OCI-LY3 (cell line): ENCODE results near the gene OGFOD1.

Experiments used
- H2AFZ ChIP-seq: fragments of 200-600, 300-600 bp; shearing (Covaris generic); 2 replicates; pipeline ENCODE4 v1.6.0; 2014; ENCODE audit warnings: antibody characterized with exemption, low read depth, low read length
- H3K27ac ChIP-seq: fragments of 200-600, 300-600 bp; sonication (generic); 2 replicates; pipeline ENCODE4 v1.5.1; 2014; ENCODE audit warnings: mild to moderate bottlenecking, low read length, moderate library complexity, mixed read lengths
- H3K27me3 ChIP-seq: fragments of 200-600, 300-600 bp; sonication (generic); 2 replicates; pipeline ENCODE4 v1.6.1; 2014; ENCODE audit warnings: low read depth, low read length, mixed read lengths
- H3K36me3 ChIP-seq: fragments of 200-600, 300-600 bp; sonication (generic); replicated peaks from 2 replicates; pipeline ENCODE3; 2014; ENCODE audit warnings: low read depth, low read length, mixed read lengths
- H3K4me1 ChIP-seq: fragments of 300-600, 200-600 bp; sonication (generic); 2 replicates; pipeline ENCODE4 v1.6.1; 2014; ENCODE audit warnings: low read length, mixed read lengths
- H3K4me2 ChIP-seq: fragments of 200-600, 300-600 bp; sonication (generic); 2 replicates; pipeline ENCODE4 v1.6.1; 2014; ENCODE audit warnings: low read length, mixed read lengths
- H3K4me3 ChIP-seq: fragments of 300-600, 200-600 bp; sonication (generic); 2 replicates; pipeline ENCODE4 v1.5.1; 2014; ENCODE audit warnings: antibody characterized with exemption, mild to moderate bottlenecking, low read length, moderate library complexity
- H3K79me2 ChIP-seq: fragments of 300-600, 200-600 bp; shearing (Covaris generic); 2 replicates; pipeline ENCODE4 v1.6.1; 2014; ENCODE audit warnings: mild to moderate bottlenecking, low read length, mixed read lengths
- H3K9ac ChIP-seq: fragments of 300-600, 200-600 bp; shearing (Covaris generic); 2 replicates; pipeline ENCODE4 v1.6.0; 2014; ENCODE audit warnings: mild to moderate bottlenecking, low read length, moderate library complexity
- H3K9me3 ChIP-seq: fragments of 200-600, 300-600 bp; shearing (Covaris generic); 2 replicates; pipeline ENCODE4 v1.6.1; 2014; ENCODE audit warnings: low read length, mixed read lengths; ENCODE audit not compliant: insufficient read depth
- H4K20me1 ChIP-seq: fragments of 200-600, 300-600 bp; sonication (generic); 2 replicates; pipeline ENCODE4 v1.6.1; 2016; ENCODE audit warnings: low read length, mixed read lengths; ENCODE audit not compliant: insufficient read depth
- CTCF ChIP-seq: fragments of 200-600, 300-600 bp; sonication (generic); IDR thresholded peaks from 2 replicates; pipeline ENCODE4 v1.5.1; 2014; ENCODE audit warnings: antibody characterized with exemption, low read length, low read depth
- EZH2phosphoT487 ChIP-seq: fragments of 200-600 bp; shearing (Covaris generic); IDR thresholded peaks from 2 replicates; pipeline ENCODE4 v1.6.1; 2018; ENCODE audit warnings: antibody characterized with exemption, mixed run types, low read depth

OGFOD1 gene

GRCh38 chr16:56470666-56471065 is 19.3 kb downstream of the OGFOD1 start:
- no peak overlapping the region for H3K4me2 ChIP-seq
- H4K20me1 ChIP-seq, result no peaks in the 10 kb centered on the region
- H3K9ac ChIP-seq, result no peak overlapping the region
- no peak overlapping the region for H2AFZ ChIP-seq
- H3K27me3 ChIP-seq, result no peaks in the 10 kb centered on the region
- H3K9me3 ChIP-seq, result no peaks in the 10 kb centered on the region
- H3K27ac ChIP-seq, result no peak overlapping the region
- peaks cover 67% of the 10 kb centered on the region for H3K36me3 ChIP-seq
- H3K79me2 ChIP-seq, result no peaks in the 10 kb centered on the region
- no peak overlapping the region for H3K4me3 ChIP-seq
- TF ChIP-seq CTCF (no peak), EZH2phosphoT487 (no peak)
- H3K4me1 ChIP-seq, result no peaks in the 10 kb centered on the region

- H3K4me3 ChIP-seq, result no peak overlapping the region
- no peaks in the 10 kb centered on the region for H3K9me3 ChIP-seq
- H2AFZ ChIP-seq, result no peak overlapping the region
- H3K36me3 ChIP-seq, result peaks cover 56% of the 10 kb centered on the region
- no peaks in the 10 kb centered on the region for H3K79me2 ChIP-seq
- H4K20me1 ChIP-seq, result no peaks in the 10 kb centered on the region
- H3K27ac ChIP-seq, result no peak overlapping the region
- no peaks in the 10 kb centered on the region for H3K27me3 ChIP-seq
- no peak overlapping the region for H3K4me2 ChIP-seq
- H3K9ac ChIP-seq, result no peak overlapping the region
- H3K4me1 ChIP-seq, result no peaks in the 10 kb centered on the region
- TF ChIP-seq EZH2phosphoT487 (no peak), CTCF (no peak)
Measured at GRCh38 chr16:56475201-56475600, 23.8 kb downstream of the OGFOD1 start.

GRCh38 chr16:56477096-56477878 is 25.9 kb downstream of the OGFOD1 start:
- no peaks in the 10 kb centered on the region for H4K20me1 ChIP-seq
- no peaks in the 10 kb centered on the region for H3K4me1 ChIP-seq
- peaks cover 40% of the 10 kb centered on the region for H3K36me3 ChIP-seq
- no peaks in the 10 kb centered on the region for H3K27me3 ChIP-seq
- H2AFZ ChIP-seq, result no peak overlapping the region
- no peak overlapping the region for H3K27ac ChIP-seq
- no peak overlapping the region for H3K4me3 ChIP-seq
- TF ChIP-seq EZH2phosphoT487 (no peak), CTCF (no peak)
- H3K9ac ChIP-seq, result no peak overlapping the region
- no peaks in the 10 kb centered on the region for H3K79me2 ChIP-seq
- no peak overlapping the region for H3K4me2 ChIP-seq
- no peaks in the 10 kb centered on the region for H3K9me3 ChIP-seq

- no peaks in the 10 kb centered on the region for H3K79me2 ChIP-seq
- no peaks in the 10 kb centered on the region for H3K27me3 ChIP-seq
- H4K20me1 ChIP-seq, result no peaks in the 10 kb centered on the region
- H3K4me2 ChIP-seq, result no peak overlapping the region
- no peaks in the 10 kb centered on the region for H3K9me3 ChIP-seq
- H3K4me1 ChIP-seq, result no peaks in the 10 kb centered on the region
- H2AFZ ChIP-seq, result no peak overlapping the region
- no peak overlapping the region for H3K4me3 ChIP-seq
- H3K27ac ChIP-seq, result no peak overlapping the region
- TF ChIP-seq CTCF (no peak), EZH2phosphoT487 (no peak)
- H3K9ac ChIP-seq, result no peak overlapping the region
- peaks cover 34% of the 10 kb centered on the region for H3K36me3 ChIP-seq
Measured at GRCh38 chr16:56478281-56479049, 27.1 kb downstream of the OGFOD1 start.
